Astrocyte (in vitro differentiated cells and primary cell): ENCODE data around the gene ZSWIM4. TPM values are rescaled to one million over a fixed set of nuclear protein-coding genes. Genes with fewer than 3 reads are reported as not detected.

ENCODE experiments used
- DNase-seq: peaks from one replicate; pipeline ENCODE4 v3.0.0-alpha.2; 2010; ENCODE audit warnings: low read depth
- FAIRE-seq: peaks from 2 replicates; lab custom pipeline; 2011; peaks lifted over from hg19 to GRCh38; lab: Jason Lieb, UNC
- H2AFZ ChIP-seq: 2 replicates; pipeline ENCODE4 v1.6.0; 2012; ENCODE audit warnings: low read depth, low read length, inconsistent platforms
- H3K27ac ChIP-seq: 2 replicates; pipeline ENCODE4 v1.5.1; 2011; ENCODE audit warnings: low read depth, low read length, inconsistent platforms
- H3K27me3 ChIP-seq: 2 replicates; pipeline ENCODE4 v1.6.0; 2011; ENCODE audit warnings: low read length, inconsistent platforms; ENCODE audit not compliant: insufficient read depth
- H3K36me3 ChIP-seq: 2 replicates; pipeline ENCODE4 v1.5.1; 2011; ENCODE audit warnings: low read length, inconsistent platforms; ENCODE audit not compliant: insufficient read depth
- H3K4me1 ChIP-seq: 2 replicates; pipeline ENCODE4 v1.5.1; 2011; ENCODE audit warnings: low read length, inconsistent platforms; ENCODE audit not compliant: insufficient read depth
- H3K4me2 ChIP-seq: 2 replicates; pipeline ENCODE4 v1.6.0; 2012; ENCODE audit warnings: low read length, inconsistent platforms
- H3K4me3 ChIP-seq: 2 replicates; pipeline ENCODE4 v1.5.1; 2011; ENCODE audit warnings: low read depth, mild to moderate bottlenecking, low read length, inconsistent platforms; ENCODE audit not compliant: insufficient read depth
- H3K79me2 ChIP-seq: 2 replicates; pipeline ENCODE4 v1.6.0; 2012; ENCODE audit warnings: mild to moderate bottlenecking, low read length, inconsistent platforms; ENCODE audit not compliant: insufficient read depth
- H3K9ac ChIP-seq: 2 replicates; pipeline ENCODE4 v1.6.0; 2012; ENCODE audit warnings: mild to moderate bottlenecking, low read length, inconsistent platforms
- H3K9me3 ChIP-seq: 2 replicates; pipeline ENCODE4 v1.5.1; 2012; ENCODE audit warnings: low read depth, mild to moderate bottlenecking, low read length, inconsistent platforms; ENCODE audit not compliant: insufficient read depth
- H4K20me1 ChIP-seq: 2 replicates; pipeline ENCODE4 v1.6.0; 2012; ENCODE audit warnings: low read length, inconsistent platforms; ENCODE audit not compliant: insufficient read depth
- H3K27ac Mint-ChIP-seq: one replicate; pipeline ENCODE4 v1.8.0; 2021; ENCODE audit warnings: mild to moderate bottlenecking, mixed read lengths; ENCODE audit not compliant: unreplicated experiment
- H3K27me3 Mint-ChIP-seq: one replicate; pipeline ENCODE4 v1.8.0; 2021; ENCODE audit warnings: low read depth, mixed read lengths; ENCODE audit not compliant: unreplicated experiment
- H3K36me3 Mint-ChIP-seq: one replicate; pipeline ENCODE4 v1.8.0; 2021; ENCODE audit warnings: low read depth, mixed read lengths; ENCODE audit not compliant: unreplicated experiment
- H3K4me1 Mint-ChIP-seq: one replicate; pipeline ENCODE4 v1.8.0; 2021; ENCODE audit warnings: low read depth, mixed read lengths; ENCODE audit not compliant: unreplicated experiment
- H3K4me3 Mint-ChIP-seq: one replicate; pipeline ENCODE4 v1.8.0; 2021; ENCODE audit warnings: mild to moderate bottlenecking, moderate library complexity, mixed read lengths; ENCODE audit not compliant: unreplicated experiment
- H3K9me3 Mint-ChIP-seq: one replicate; pipeline ENCODE4 v1.8.0; 2021; ENCODE audit warnings: mild to moderate bottlenecking, mixed read lengths; ENCODE audit not compliant: unreplicated experiment
- CTCF ChIP-seq: IDR thresholded peaks from 2 replicates; pipeline ENCODE4 v1.5.1; 2011; ENCODE audit warnings: low read depth, mild to moderate bottlenecking, inconsistent platforms, low read length, moderate library complexity; ENCODE audit not compliant: insufficient read depth
- EZH2 ChIP-seq: IDR thresholded peaks from 2 replicates; pipeline ENCODE4 v1.6.1; 2012; ENCODE audit warnings: mild to moderate bottlenecking, low read length, inconsistent platforms; ENCODE audit not compliant: insufficient read depth
- total RNA-seq: library from RNA; stranded (reverse); gene quantifications from 2 replicates; pipeline ENCODE4 v1.2.1, GENCODE V29; 2021

Gene ZSWIM4
- total RNA-seq, 1 donor from 2014 or later, result 10.6 TPM

GRCh38 chr19:13833330-13834243 lies 38.3 kb downstream of the ZSWIM4 start:
- H4K20me1 ChIP-seq, result peaks cover 77% of the 10 kb centered on the region
- FAIRE-seq (no peak), DNase-seq (peak; percentile 75)
- peaks cover 41% of the 10 kb centered on the region for H3K4me1 ChIP-seq
- Mint-ChIP-seq H3K4me1 (peaks cover 14% of the 10 kb centered on the region), H3K27ac (peak overlapping the region; percentile 93), H3K9me3 (peaks cover 1% of the 10 kb centered on the region), H3K27me3 (no peaks in the 10 kb centered on the region), H3K36me3 (peaks cover 13% of the 10 kb centered on the region), H3K4me3 (peak overlapping the region; percentile 71)
- no peak overlapping the region for H3K4me3 ChIP-seq
- peaks cover 21% of the 10 kb centered on the region for H3K36me3 ChIP-seq
- TF ChIP-seq EZH2 (no peak), CTCF (no peak)
- peak overlapping the region; percentile 74 for H3K27ac ChIP-seq
- H3K9ac ChIP-seq, result peak overlapping the region; percentile 62
- H3K9me3 ChIP-seq, result no peaks in the 10 kb centered on the region
- H2AFZ ChIP-seq, result no peak overlapping the region
- no peaks in the 10 kb centered on the region for H3K27me3 ChIP-seq
- H3K79me2 ChIP-seq, result peaks cover 46% of the 10 kb centered on the region
- peak overlapping the region; percentile 60 for H3K4me2 ChIP-seq

GRCh38 chr19:13834244-13835069 lies 39.2 kb downstream of the ZSWIM4 start:
- peaks cover 1% of the 10 kb centered on the region for H3K9me3 Mint-ChIP-seq
- peaks cover 18% of the 10 kb centered on the region for H3K4me1 Mint-ChIP-seq
- no peak overlapping the region for H2AFZ ChIP-seq
- H3K9me3 ChIP-seq, result no peaks in the 10 kb centered on the region
- peak overlapping the region; percentile 71 for H3K4me3 Mint-ChIP-seq
- peaks cover 54% of the 10 kb centered on the region for H3K79me2 ChIP-seq
- peaks cover 22% of the 10 kb centered on the region for H3K36me3 ChIP-seq
- H3K4me2 ChIP-seq, result peak overlapping the region; percentile 53
- TF ChIP-seq EZH2 (no peak), CTCF (no peak)
- no peak for FAIRE-seq
- DNase-seq, result no peak
- H4K20me1 ChIP-seq, result peaks cover 81% of the 10 kb centered on the region
- H3K4me3 ChIP-seq, result no peak overlapping the region
- H3K9ac ChIP-seq, result peak overlapping the region; percentile 62
- H3K27me3 ChIP-seq, result no peaks in the 10 kb centered on the region
- H3K36me3 Mint-ChIP-seq, result peaks cover 13% of the 10 kb centered on the region
- no peaks in the 10 kb centered on the region for H3K27me3 Mint-ChIP-seq
- peak overlapping the region; percentile 74 for H3K27ac ChIP-seq
- H3K4me1 ChIP-seq, result peaks cover 49% of the 10 kb centered on the region
- H3K27ac Mint-ChIP-seq, result peak overlapping the region; percentile 93
